Urinary bladder (tissue), 2 donors: ENCODE measurements around the gene NOM1. TPM values are rescaled to one million over a fixed set of nuclear protein-coding genes. Genes with fewer than 3 reads are reported as not detected.

ENCODE experiments used
- polyA plus RNA-seq: library from polyadenylated mRNA; stranded (reverse); fragments of 200-250 nt; gene quantifications from one replicate; pipeline ENCODE4 v1.2.3, GENCODE V29; 2013
- total RNA-seq: library from RNA; depleted of rRNA; stranded (reverse); fragments of >200 nt; gene quantifications from one replicate; pipeline ENCODE4 v1.2.3, GENCODE V29; 2014
- donor health status: healthy.

Gene NOM1
- total and polyA plus RNA-seq, 2 donors: 9.2 to 24.7 TPM

Other genes starting within 250 kb of the NOM1 start
- 120 TPM for gene LMBR1, start 56.5 kb upstream of the NOM1 start, total RNA-seq
- gene LMBR1, start 56.5 kb upstream of the NOM1 start, polyA plus RNA-seq: 25.8 TPM
- not detected for gene MNX1, start 61.0 kb downstream of the NOM1 start, total RNA-seq
- not detected for gene MNX1, start 61.0 kb downstream of the NOM1 start, polyA plus RNA-seq
- 119 TPM for gene UBE3C, start 189.2 kb downstream of the NOM1 start, total RNA-seq
- gene UBE3C, start 189.2 kb downstream of the NOM1 start, polyA plus RNA-seq: 41.2 TPM